ENCODE measurements around the gene OR52N4. TPM values are rescaled to one million over a fixed set of nuclear protein-coding genes. Genes with fewer than 3 reads are reported as not detected.
"Not testable (repeated sequence)": the region's sequence is repeated elsewhere in the genome, so short reads cannot be mapped to it uniquely, and the experiment has no call there.

Gene OR52N4
- total RNA-seq (not detected), polyA plus RNA-seq (under 1 TPM in 1 of 3 donors, not detected in 2; 0.10 TPM)
- long read RNA-seq, donor 1: 0 reads
- long read RNA-seq, donor 2: 0 reads
- long read RNA-seq, donor 3: 0 reads
- long read RNA-seq, donor 4: 0 reads
- long read RNA-seq, donor 5: 0 reads
- long read RNA-seq, donor 6: 0 reads
- long read RNA-seq, donor 7: 0 reads
- long read RNA-seq, donor 8: 0 reads
- long read RNA-seq, donor 9: 0 reads
- long read RNA-seq, donor 10: 0 reads

DNA sequence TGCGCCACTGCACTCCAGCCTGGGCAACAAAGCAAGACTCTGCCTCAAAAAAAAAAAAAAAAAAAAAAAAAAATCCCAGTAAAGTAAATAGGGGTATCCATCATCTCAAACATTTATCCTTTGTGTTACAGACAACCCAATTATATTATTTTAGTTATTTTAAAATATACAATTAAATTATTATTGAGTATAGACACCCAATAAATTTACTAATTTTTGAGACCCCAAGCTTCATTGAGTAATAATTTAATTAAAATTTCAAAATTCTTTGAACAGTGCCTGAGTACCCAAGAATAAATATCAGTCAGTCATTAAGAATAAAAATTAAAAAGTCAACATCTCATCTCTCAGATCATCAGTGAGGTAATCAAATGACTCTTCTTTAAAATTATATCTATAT is at the start of gene OR52N4:
OR52N4 (plus strand) TSS at position 301 of the 400 bp plus-strand sequence. CDS start 498 bp downstream, outside the sequence.
- intact Hi-C loops (cut with DNase I; ENCODE audit: low total_unique reads): no loop called here
- no peak for DNase-seq
- no peak for TF ChIP-seq POLR2A (IDR thresholded peaks at IDR 0.05)
- no peak for TF ChIP-seq EP300 (IDR thresholded peaks at IDR 0.05)
- TF ChIP-seq POLR2AphosphoS5 (IDR thresholded peaks at IDR 0.05): no peak
- TF ChIP-seq, protein P1, sequence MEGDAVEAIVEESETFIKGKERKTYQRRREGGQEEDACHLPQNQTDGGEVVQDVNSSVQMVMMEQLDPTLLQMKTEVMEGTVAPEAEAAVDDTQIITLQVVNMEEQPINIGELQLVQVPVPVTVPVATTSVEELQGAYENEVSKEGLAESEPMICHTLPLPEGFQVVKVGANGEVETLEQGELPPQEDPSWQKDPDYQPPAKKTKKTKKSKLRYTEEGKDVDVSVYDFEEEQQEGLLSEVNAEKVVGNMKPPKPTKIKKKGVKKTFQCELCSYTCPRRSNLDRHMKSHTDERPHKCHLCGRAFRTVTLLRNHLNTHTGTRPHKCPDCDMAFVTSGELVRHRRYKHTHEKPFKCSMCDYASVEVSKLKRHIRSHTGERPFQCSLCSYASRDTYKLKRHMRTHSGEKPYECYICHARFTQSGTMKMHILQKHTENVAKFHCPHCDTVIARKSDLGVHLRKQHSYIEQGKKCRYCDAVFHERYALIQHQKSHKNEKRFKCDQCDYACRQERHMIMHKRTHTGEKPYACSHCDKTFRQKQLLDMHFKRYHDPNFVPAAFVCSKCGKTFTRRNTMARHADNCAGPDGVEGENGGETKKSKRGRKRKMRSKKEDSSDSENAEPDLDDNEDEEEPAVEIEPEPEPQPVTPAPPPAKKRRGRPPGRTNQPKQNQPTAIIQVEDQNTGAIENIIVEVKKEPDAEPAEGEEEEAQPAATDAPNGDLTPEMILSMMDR (IDR thresholded peaks at IDR 0.05): no peak
- H3K4me3 ChIP-seq: no peak within 1 kb of the TSS
- H3K4me1 ChIP-seq: no peaks in the 10 kb centered on the region
- no peaks in the 10 kb centered on the region for H3K27me3 ChIP-seq
- WGBS, 5 donors: 91 to 97% (median 95%) methylated on average over 1 of the region's 1 CpG
- H3K27ac ChIP-seq: no peak within 1 kb of the TSS
- H3K36me3 ChIP-seq: no peaks in the 10 kb centered on the region
- H3K9me3 ChIP-seq: no peaks in the 10 kb centered on the region

DNA sequence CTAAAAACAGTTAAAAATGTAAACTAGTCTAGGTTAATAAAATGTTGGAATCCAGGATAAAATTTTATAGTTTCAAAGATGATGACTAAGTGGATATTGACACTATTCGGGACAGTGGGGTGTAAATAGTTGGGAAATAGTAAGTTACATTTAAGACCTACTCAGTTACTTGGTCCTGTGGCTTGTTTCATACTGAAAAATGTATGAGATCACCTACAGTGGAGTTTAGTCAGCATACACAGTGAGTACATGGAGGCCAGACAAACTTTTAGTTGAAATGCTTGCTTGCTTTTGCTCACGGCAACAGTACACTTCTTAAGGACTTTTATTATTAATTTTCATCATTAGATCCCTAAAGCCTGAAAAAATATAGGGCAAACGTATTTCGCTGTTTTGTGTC is 48.4 kb upstream of the OR52N4 start:
- Histone ChIP-seq H3K27me3 (no peaks in the 10 kb centered on the region), H3K9me3 (no peaks in the 10 kb centered on the region), H3K4me3 (no peak overlapping the region), H3K27ac (no peak overlapping the region), H3K36me3 (peaks cover 0 to 76% (median 68%) of the 10 kb centered on the region in 4 donors), H3K4me1 (no peaks in the 10 kb centered on the region)
- 89 to 97% (median 94%) methylated on average over 4 of the region's 4 CpGs for WGBS, 5 donors
- TF ChIP-seq EP300 (IDR thresholded peaks at IDR 0.05) (no peak), POLR2A (IDR thresholded peaks at IDR 0.05) (no peak)
- DNase-seq: no peak
- intact Hi-C loops (cut with DNase I; ENCODE audit: low total_unique reads): no loop called here

GRCh38 chr11:5712507-5712906 is 41.5 kb upstream of the OR52N4 start:
- TF ChIP-seq POLR2AphosphoS5 (IDR thresholded peaks at IDR 0.05): no peak
- TF ChIP-seq, protein P1 (IDR thresholded peaks at IDR 0.05): peak in 4 of 7 experiments; percentile 14 to 40 (median 36)
- Histone ChIP-seq H3K27ac (no peak overlapping the region), H3K4me3 (no peak overlapping the region), H3K36me3 (peaks cover 0 to 29% (median 26%) of the 10 kb centered on the region in 4 donors), H3K27me3 (no peaks in the 10 kb centered on the region), H3K9me3 (no peaks in the 10 kb centered on the region), H3K4me1 (no peaks in the 10 kb centered on the region)
- 43 to 84% (median 48%) methylated on average over 1 of the region's 1 CpG for WGBS, 5 donors
- intact Hi-C loops (cut with DNase I; ENCODE audit: low total_unique reads): no loop called here
- peak in 1 of 2 donors; percentile 7 for DNase-seq

DNA sequence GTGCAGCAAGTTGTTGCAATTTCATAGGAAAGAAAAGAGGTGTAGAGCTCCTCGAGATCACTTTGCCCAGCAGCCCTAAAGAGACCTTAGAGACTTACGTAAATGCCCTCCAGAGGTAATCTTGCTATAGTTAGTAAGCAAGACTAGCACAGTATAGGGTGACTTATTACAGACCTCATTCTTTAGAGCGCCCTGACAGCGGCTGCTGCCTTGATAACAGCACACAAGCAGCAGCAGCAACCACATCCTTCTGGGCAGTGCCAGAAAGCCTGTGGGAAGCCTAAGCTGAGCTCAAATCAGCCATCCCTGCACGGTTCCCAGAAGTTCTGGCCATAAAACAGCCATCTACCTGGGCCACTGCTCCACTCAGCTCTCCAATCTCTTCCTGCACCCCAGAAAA is 40.3 kb upstream of the OR52N4 start:
- TF ChIP-seq EP300 (IDR thresholded peaks at IDR 0.05): no peak
- no peak for TF ChIP-seq POLR2AphosphoS5 (IDR thresholded peaks at IDR 0.05)
- TF ChIP-seq, protein P1 (IDR thresholded peaks at IDR 0.05): no peak
- TF ChIP-seq POLR2A (IDR thresholded peaks at IDR 0.05): no peak
- DNase-seq: no peak
- no peak overlapping the region for H3K27ac ChIP-seq
- no peaks in the 10 kb centered on the region for H3K27me3 ChIP-seq
- WGBS, 5 donors: 60 to 70% (median 67%) methylated on average over 5 of the region's 5 CpGs
- intact Hi-C loops (cut with DNase I; ENCODE audit: low total_unique reads): no loop called here
- no peak overlapping the region for H3K4me3 ChIP-seq
- no peaks in the 10 kb centered on the region for H3K4me1 ChIP-seq
- no peaks in the 10 kb centered on the region for H3K9me3 ChIP-seq
- H3K36me3 ChIP-seq: peaks cover 0 to 17% (median 15%) of the 10 kb centered on the region in 4 donors

DNA sequence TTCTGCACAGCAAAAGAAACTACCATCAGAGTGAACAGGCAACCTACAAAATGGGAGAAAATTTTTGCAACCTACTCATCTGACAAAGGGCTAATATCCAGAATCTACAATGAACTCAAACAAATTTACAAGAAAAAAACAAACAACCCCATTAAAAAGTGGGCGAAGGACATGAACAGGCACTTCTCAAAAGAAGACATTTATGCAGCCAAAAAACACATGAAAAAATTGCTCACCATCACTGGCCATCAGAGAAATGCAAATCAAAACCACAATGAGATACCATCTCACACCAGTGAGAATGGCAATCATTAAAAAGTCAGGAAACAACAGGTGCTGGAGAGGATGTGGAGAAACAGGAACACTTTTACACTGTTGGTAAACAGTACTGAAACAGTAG is 37.5 kb upstream of the OR52N4 start:
- H3K9me3 ChIP-seq; H3K27ac ChIP-seq; H3K4me1 ChIP-seq; intact Hi-C loops (cut with DNase I; ENCODE audit: low total_unique reads); H3K4me3 ChIP-seq; H3K36me3 ChIP-seq; H3K27me3 ChIP-seq; DNase-seq: not testable (repeated sequence)
- 30 to 100% (median 92%) methylated on average over 1 of the region's 1 CpG for WGBS, 5 donors
